GM18868 (cell line): Measurements from ENCODE around the gene LRRTM3.

Source experiments
- ATAC-seq: cut with Tn5 transposase; IDR thresholded peaks from one replicate; pipeline ENCODE4 v1.9.1; 2021; ENCODE audit warnings: mild to moderate bottlenecking, moderate library complexity; ENCODE audit not compliant: unreplicated experiment

Gene LRRTM3

GRCh38 chr10:67011981-67012380, 86.1 kb downstream of the LRRTM3 start:
- ATAC-seq: no peak

DNA sequence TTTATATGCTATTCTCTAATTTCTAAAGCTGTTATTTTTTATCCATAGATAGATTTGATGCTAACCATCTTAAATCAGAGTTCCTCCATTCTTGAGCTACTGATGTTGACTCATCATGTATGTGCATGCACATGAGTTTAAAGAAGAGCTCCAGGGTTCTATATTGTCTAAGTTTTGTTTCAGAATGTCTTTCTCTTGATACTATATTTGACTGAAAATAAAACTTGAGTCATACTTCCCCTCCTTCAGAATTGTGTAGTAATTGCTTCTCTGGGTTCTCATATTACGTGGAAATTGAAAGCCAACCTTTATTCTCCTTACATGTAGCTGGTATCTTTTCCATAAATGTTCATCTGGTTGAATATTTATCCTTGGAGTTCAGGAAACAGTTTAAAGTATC, 89.4 kb downstream of the LRRTM3 start:
- ATAC-seq: peak; percentile 68

- ATAC-seq: no peak
These were observed 91.4 kb downstream of the LRRTM3 start for GRCh38 chr10:67017218-67017617.

DNA sequence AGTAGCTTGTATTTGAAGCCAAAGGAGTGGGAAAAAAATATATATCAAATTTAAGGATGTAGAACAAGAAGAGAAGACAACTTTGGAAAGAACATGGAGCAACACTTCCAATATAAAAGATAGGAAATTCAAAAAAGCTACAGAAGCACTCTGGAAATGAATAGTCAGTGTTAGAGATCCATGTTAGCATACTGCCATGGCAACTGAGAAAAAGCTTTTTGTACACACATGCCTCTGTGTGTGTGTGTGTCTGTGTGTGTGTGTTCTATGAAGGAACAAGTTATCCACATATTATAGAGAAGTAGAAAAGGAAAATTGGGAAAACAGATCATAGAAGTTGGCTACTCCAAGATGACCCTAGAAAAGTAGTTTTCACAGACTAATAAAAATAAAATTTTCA, 96.3 kb downstream of the LRRTM3 start:
- ATAC-seq: no peak

- ATAC-seq: no peak
These were observed 108.0 kb downstream of the LRRTM3 start for GRCh38 chr10:67033878-67034277.

DNA sequence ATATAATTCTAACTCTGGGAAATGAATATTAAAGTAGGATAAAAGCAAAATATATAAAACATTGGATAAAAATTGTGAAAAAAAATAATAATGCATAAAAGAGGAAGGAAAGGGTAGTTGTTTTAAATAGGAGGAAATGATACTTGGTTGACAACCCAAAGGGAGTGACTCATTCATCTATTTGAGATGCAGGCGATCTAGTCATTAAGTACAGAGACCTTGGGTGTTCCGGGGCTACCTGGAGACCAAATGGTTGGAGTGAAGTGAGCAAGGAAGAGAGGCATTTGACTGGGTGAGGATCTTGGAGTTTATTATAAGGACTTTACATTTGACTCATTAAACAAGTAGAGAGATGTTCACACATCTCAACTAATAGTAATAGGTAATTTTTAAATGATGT, 111.0 kb downstream of the LRRTM3 start:
- ATAC-seq: no peak

- no peak for ATAC-seq
These were observed 117.2 kb downstream of the LRRTM3 start for GRCh38 chr10:67043041-67043440.

- ATAC-seq: no peak
These were observed 119.6 kb downstream of the LRRTM3 start for GRCh38 chr10:67045404-67045803.

DNA sequence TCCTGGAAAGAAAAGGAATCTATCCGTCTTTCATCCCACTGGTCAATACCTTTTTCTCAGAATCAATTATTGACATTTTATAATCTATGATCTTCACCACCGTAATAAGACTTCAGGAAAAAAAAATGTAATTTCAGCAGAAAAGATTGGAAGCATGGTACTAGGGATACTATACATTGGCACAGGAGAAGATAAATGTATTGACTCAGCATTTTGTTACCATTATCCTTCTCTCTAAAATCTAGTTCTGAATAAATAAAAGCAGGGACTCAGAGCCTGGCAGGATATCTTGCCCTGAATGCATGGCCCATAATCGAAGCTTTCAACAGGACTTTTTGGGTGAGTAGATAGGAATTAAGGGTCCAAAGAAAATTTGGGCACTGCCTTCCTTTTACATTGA, 120.7 kb downstream of the LRRTM3 start:
- ATAC-seq: no peak

DNA sequence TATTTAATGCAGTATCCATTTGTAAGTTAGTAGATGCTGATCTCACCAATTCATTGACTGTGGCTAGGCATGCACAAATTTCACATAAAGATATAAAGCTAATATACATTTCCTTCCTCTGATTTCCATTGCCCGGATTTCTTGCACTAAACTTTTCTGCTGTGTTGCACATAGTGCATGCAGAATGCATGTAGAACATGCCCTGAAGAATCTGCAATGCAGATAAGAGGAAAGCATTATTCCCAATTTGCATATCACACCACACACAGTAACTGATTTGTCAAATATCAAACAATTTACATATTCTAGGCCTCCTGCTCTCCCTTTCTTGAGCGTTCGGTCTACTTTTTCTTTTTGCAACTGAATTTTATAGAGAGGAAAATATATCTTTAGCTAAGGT, 124.2 kb downstream of the LRRTM3 start:
- ATAC-seq: no peak

DNA sequence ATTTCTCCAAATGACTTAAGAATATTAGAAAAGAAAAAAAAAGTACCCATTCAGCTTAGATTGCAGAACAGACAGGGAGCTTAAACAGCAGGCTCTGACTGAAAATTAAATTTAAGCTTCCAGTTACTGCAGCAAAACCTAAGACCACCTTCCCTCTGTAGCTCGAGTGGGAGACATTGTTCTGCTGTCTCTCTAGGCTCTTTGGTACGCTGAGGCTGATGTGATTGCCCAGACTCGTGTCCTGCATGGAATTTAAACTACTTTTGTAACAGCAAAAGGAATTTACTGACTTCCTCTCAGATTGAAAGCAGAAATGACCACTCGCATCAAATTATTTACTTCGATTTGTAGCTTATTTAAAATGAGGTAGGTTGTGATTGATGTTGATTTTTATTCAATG, 124.6 kb downstream of the LRRTM3 start:
- ATAC-seq: no peak

- no peak for ATAC-seq
These were observed 146.8 kb downstream of the LRRTM3 start for GRCh38 chr10:67072654-67073053.

DNA sequence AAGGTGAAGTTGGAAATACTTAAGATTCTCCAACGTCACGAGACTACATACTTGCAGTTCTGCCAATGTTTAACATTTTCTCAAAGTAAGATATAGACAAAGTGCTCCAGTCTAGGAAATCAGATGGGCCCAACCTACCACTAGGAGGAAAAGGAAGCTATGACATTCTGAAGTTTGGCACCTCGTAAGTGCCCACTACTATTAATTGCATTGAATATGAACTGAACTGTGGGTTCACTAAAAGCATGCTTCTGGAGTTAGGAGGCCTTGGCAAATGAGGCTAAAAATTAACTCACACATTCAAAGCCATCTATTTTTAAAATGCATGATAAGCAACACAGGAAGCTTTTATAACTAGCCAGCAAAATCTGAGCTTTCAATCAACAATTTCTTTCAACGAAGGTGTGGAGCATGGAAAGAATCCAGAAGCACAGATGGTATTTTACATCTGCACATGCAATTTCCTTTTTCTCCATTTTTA, 149.7 kb downstream of the LRRTM3 start:
- no peak for ATAC-seq

GRCh38 chr10:67076144-67076543, 150.3 kb downstream of the LRRTM3 start:
- ATAC-seq: no peak

- ATAC-seq: no peak
These were observed 151.5 kb downstream of the LRRTM3 start for GRCh38 chr10:67077376-67077775.

DNA sequence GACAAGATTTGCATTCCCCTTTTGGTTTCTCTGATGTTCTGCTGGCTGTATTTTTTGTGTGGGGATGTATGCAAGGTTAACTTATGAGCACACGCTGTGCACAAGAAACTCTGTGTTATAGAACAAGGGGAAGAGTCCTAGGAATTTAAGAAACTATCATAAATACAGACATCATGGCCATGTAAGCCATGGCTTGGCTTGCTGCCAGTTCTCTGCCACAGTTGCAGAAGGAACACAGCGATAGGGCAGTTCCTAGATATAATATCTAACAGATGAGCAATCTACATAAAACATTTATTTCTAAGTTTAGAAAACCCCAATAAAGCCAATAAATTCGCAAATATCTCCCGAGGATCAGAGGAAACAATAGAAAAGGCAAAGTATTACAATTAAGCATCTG, 153.3 kb downstream of the LRRTM3 start:
- no peak for ATAC-seq

DNA sequence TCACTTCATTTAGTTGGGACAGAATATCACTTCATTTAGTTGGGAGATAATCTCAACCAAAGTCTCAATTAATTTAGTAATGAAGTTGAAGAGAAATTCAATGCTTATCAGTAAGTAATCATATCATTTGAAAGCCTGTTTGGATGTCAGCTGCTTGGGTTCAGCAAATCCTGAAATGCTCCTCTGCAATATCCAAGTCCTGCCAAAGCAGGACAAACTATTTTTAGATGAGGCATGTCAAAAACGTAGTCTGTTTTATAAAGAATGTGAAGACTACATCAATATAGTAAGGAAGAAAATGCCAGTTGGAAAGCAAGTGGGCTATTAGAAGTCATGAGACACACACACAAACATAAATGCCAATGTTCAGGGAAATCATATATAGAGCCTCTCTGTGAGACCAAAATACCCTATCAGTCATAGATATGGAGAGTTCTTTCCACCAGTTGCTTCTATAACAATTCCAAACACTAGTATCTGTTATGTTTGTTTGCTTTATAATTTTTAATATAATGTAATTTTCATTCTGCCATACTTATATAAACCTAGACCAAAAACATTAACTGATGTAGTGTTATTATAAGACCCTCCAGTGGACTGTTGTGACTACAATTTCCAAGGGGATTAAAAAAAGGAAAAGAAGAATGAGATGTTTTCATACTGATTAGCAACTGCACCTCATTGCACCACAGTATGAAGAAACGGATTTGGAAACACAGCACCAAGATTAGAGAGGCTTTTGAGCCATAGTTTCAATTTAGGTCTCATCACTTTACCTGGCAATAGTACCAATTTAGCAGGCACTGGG, 160.7 kb downstream of the LRRTM3 start:
- no peak for ATAC-seq

- ATAC-seq: no peak
These were observed 161.2 kb downstream of the LRRTM3 start for GRCh38 chr10:67087135-67087425.

DNA sequence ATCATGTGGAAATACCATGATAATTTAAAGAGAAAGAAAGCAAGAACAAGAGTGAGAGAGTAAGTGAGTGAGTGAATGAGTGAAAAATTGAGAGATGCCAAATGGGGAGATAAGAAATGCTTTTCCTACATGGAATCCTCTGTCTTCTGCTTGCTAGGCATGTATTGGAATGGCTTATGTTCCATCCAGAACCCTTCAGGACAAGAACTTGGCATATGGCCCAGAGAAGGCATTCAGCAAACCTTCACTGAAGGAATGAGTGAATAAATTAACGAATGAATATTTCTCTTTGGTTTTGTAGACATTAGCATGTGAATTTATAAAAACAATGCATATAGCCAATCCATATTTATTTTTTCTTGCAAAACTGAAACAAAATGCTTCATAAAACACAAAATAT, 162.2 kb downstream of the LRRTM3 start:
- no peak for ATAC-seq

GRCh38 chr10:67095531-67095930, 169.7 kb downstream of the LRRTM3 start:
- ATAC-seq: no peak

DNA sequence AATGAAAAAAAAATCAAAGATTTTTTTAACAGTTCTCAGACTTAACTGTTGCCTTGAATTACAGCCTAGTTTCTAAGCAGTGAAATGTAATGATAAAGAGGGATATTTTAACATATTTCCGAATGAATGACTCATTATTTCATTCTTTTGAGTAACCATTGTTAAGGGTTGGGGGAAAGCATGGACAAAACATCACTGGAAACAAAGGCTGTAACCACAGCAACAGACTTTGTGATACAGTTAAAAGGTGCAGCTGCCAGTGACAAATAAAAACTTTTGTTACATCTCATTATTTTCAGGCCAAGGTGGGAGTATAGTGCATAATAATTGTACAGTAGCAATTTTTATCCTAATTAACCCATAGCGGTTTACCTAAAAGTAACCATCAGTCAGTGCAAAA, 172.6 kb downstream of the LRRTM3 start:
- ATAC-seq: no peak

DNA sequence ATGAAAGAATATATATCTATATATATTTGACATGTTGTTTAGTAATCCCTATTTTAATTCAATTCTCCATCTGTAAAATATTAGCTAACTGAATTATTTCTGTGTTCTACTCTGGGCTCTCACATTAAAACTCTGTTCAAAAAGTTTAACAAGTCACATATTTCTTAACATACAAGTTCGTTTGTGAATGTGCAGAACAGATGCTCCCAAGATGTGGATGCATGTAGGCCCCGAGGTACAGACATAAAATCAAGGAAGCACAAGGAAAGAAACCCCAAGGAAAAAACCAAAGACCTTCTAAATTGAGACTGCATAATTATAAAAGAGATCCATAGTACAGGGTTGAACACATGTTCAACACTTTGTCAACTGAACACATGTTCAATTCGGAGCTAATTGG, 175.1 kb downstream of the LRRTM3 start:
- no peak for ATAC-seq

DNA sequence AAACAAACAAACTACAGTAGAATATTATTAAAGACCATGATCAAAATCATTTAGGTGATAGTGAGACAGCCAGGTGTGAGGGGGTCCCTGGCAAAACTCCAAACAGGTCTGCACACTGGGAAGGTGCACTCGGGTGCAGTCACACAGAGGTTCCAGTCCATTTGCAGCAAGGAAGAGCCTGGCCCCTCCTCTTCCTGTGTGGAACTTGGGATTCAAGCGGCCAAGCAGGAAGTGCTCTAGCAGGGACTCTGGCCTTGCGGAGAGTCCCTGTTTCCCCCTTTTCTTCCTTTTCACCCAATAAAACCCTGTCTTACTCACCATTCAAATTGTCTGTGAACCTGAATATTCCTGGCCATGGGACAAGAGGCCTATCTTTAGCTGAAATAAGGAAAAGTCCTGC, 181.8 kb downstream of the LRRTM3 start:
- no peak for ATAC-seq
